Kidney (tissue), 14 donors: ENCODE measurements around the gene HLA-DPA1. TPM values are rescaled to one million over a fixed set of nuclear protein-coding genes. Genes with fewer than 3 reads are reported as not detected.
A peak's percentile ranks its signal among the peaks of the same experiment; 100 is the strongest.

ENCODE experiments used
- DNase-seq, 5 donors: peaks; one replicate each; pipeline ENCODE4 v3.0.0-alpha.2; 2013 to 2020
- FAIRE-seq: peaks from 2 replicates; lab custom pipeline; 2012; peaks lifted over from hg19 to GRCh38; lab: Jason Lieb, UNC
- H3K27ac ChIP-seq, 2 donors: one replicate each; pipeline ENCODE4 v1.7.0; 2013; ENCODE audit warnings: low read depth in 2 of 2, low read length in 2 of 2, inconsistent platforms in 1 of 2
- H3K27me3 ChIP-seq: one replicate; pipeline ENCODE4 v1.7.1; 2013; ENCODE audit warnings: low read length, inconsistent platforms; ENCODE audit not compliant: control insufficient read depth, insufficient read depth
- H3K36me3 ChIP-seq, 3 donors: one replicate each; pipeline versions ENCODE4 v1.7.0 to v1.7.1; 2013; ENCODE audit warnings: low read length in 3 of 3, control low read depth in 1 of 3, inconsistent platforms in 1 of 3; ENCODE audit not compliant: insufficient read depth in 3 of 3, control insufficient read depth in 2 of 3
- H3K4me1 ChIP-seq, 3 donors: one replicate each; pipeline versions ENCODE4 v1.7.0 to v1.7.1; 2013; ENCODE audit warnings: low read length in 3 of 3, inconsistent platforms in 1 of 3, low read depth in 1 of 3; ENCODE audit not compliant: control insufficient read depth in 2 of 3, insufficient read depth in 2 of 3
- H3K4me3 ChIP-seq, 3 donors: one replicate each; pipeline versions ENCODE4 v1.7.0 to v1.8.1; 2013; ENCODE audit warnings: low read length in 3 of 3, control low read depth in 1 of 3, inconsistent platforms in 1 of 3
- H3K9ac ChIP-seq, 3 donors: one replicate each; pipeline versions ENCODE4 v1.7.0 to v1.7.1; 2013; ENCODE audit warnings: low read length in 3 of 3, control low read depth in 1 of 3, inconsistent platforms in 1 of 3
- H3K9me3 ChIP-seq, 3 donors: one replicate each; pipeline versions ENCODE4 v1.7.0 to v1.7.1; 2013; ENCODE audit warnings: low read length in 3 of 3, control low read depth in 1 of 3, inconsistent platforms in 1 of 3; ENCODE audit not compliant: control insufficient read depth in 2 of 3, insufficient read depth in 1 of 3
- CTCF ChIP-seq: IDR thresholded peaks from 3 replicates; pipeline ENCODE4 v1.5.1; 2012; ENCODE audit warnings: mild to moderate bottlenecking, moderate library complexity, borderline replicate concordance; ENCODE audit not compliant: insufficient read depth; ENCODE audit errors: extremely low read depth
- intact Hi-C: fragments of 100-400 bp; cut with DNase I; formaldehyde crosslinking; loops from one replicate; pipeline ENCODE4 v1.11.1; 2022
- polyA plus RNA-seq: library from polyadenylated mRNA; stranded (reverse); fragments of 350-450 nt; fragmentation: Illumina TruSeq; extraction: RNeasy Lipid Tissue Mini Kit (QIAGEN cat#74804); gene quantifications from one replicate; pipeline ENCODE4 v1.2.3, GENCODE V29; 2014; ENCODE audit warnings: low read depth, low replicate concordance; ENCODE audit not compliant: insufficient read depth
- total RNA-seq: library from RNA; stranded (reverse); fragmentation: NEBNext Ultra II Directional; extraction: Animal tissue kit (Norgen Biotek cat#: 25700); gene quantifications from one replicate; pipeline ENCODE4 v1.2.1, GENCODE V29; 2021
- donor health status: control.
- donor health status: control.
- donor health status: control.
- donor health status: control.
- donor health status: control.
- donor health status: DM: yes; HTN: yes; CAD: no.
- donor health status: Normal renal cell carcinoma (clear cell type).

Gene HLA-DPA1
- total and polyA plus RNA-seq, 2 donors from 2014 or later = 154 to 200 TPM

- Histone ChIP-seq H3K9ac (no peak overlapping the region), H3K4me3 (no peak overlapping the region), H3K4me1 (peaks cover 0 to 11% (median 10%) of the 10 kb centered on the region in 3 donors), H3K27ac (no peak overlapping the region), H3K27me3 (no peaks in the 10 kb centered on the region), H3K9me3 (no peaks in the 10 kb centered on the region), H3K36me3 (no peaks in the 10 kb centered on the region)
- DNase-seq = no peak
- intact Hi-C loops = no loop called here
- TF ChIP-seq CTCF = no peak
- no peak for FAIRE-seq
These were observed 49.9 kb downstream of the HLA-DPA1 start for GRCh38 chr6:33023536-33023935.

GRCh38 chr6:33021917-33022316 lies 51.5 kb downstream of the HLA-DPA1 start:
- intact Hi-C loops = no loop called here
- no peak for FAIRE-seq

GRCh38 chr6:33019372-33019771 lies 54.1 kb downstream of the HLA-DPA1 start:
- peaks cover 0 to 18% (median 14%) of the 10 kb centered on the region in 3 donors for H3K4me1 ChIP-seq
- FAIRE-seq (no peak), DNase-seq (no peak)
- intact Hi-C loops = loop anchor here (5.0 kb wide), 1 partner anchor 63 kb away; no protein-coding TSS in a partner anchor
- H3K9ac ChIP-seq = peak overlapping the region in 1 of 3 donors; percentile 36
- no peaks in the 10 kb centered on the region for H3K9me3 ChIP-seq
- H3K27ac ChIP-seq = peak overlapping the region; percentile 64 to 81
- peak overlapping the region in 2 of 3 donors; percentile 34 to 42 for H3K4me3 ChIP-seq
- TF ChIP-seq CTCF = no peak
- H3K36me3 ChIP-seq = no peaks in the 10 kb centered on the region
- H3K27me3 ChIP-seq = no peaks in the 10 kb centered on the region

More at GRCh38 chr6:33021917-33022316, 51.5 kb downstream of the HLA-DPA1 start:
- Histone ChIP-seq H3K9ac (no peak overlapping the region), H3K4me1 (peaks cover 0 to 14% (median 10%) of the 10 kb centered on the region in 3 donors), H3K27me3 (no peaks in the 10 kb centered on the region), H3K36me3 (no peaks in the 10 kb centered on the region), H3K27ac (no peak overlapping the region), H3K9me3 (no peaks in the 10 kb centered on the region), H3K4me3 (no peak overlapping the region)
- TF ChIP-seq CTCF = no peak
- DNase-seq = peak in 1 of 5 donors; percentile 59
